Neural progenitor cell (in vitro differentiated cells): ENCODE measurements around the gene ADARB2.
"Not testable (repeated sequence)": the region's sequence is repeated elsewhere in the genome, so short reads cannot be mapped to it uniquely, and the experiment has no call there.

Experiments used
- EZH2 ChIP-seq: fragments of 200-600 bp; sonication (generic); IDR thresholded peaks from 2 replicates; pipeline ENCODE4 v1.6.1; 2017; ENCODE audit warnings: antibody characterized with exemption, mild to moderate bottlenecking, moderate library complexity
- EZH2phosphoT487 ChIP-seq: fragments of 200-600 bp; sonication (generic); IDR thresholded peaks from 2 replicates; pipeline ENCODE4 v1.6.1; 2017; ENCODE audit warnings: antibody characterized with exemption
- TF ChIP-seq, protein P1 (sequence below): fragments of 200-600 bp; sonication (generic); IDR thresholded peaks from 2 replicates; pipeline ENCODE4 v1.5.1; 2017; ENCODE audit warnings: antibody characterized with exemption, mild to moderate bottlenecking

- TF ChIP-seq, protein P1, sequence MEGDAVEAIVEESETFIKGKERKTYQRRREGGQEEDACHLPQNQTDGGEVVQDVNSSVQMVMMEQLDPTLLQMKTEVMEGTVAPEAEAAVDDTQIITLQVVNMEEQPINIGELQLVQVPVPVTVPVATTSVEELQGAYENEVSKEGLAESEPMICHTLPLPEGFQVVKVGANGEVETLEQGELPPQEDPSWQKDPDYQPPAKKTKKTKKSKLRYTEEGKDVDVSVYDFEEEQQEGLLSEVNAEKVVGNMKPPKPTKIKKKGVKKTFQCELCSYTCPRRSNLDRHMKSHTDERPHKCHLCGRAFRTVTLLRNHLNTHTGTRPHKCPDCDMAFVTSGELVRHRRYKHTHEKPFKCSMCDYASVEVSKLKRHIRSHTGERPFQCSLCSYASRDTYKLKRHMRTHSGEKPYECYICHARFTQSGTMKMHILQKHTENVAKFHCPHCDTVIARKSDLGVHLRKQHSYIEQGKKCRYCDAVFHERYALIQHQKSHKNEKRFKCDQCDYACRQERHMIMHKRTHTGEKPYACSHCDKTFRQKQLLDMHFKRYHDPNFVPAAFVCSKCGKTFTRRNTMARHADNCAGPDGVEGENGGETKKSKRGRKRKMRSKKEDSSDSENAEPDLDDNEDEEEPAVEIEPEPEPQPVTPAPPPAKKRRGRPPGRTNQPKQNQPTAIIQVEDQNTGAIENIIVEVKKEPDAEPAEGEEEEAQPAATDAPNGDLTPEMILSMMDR, result not testable (repeated sequence)
- not testable (repeated sequence) for TF ChIP-seq EZH2, EZH2phosphoT487
These were observed 510.4 kb downstream of the ADARB2 start for GRCh38 chr10:1226907-1227306.
